Upper lobe of right lung (tissue), 1 donor: ENCODE measurements around the gene NUBPL. TPM values are rescaled to one million over a fixed set of nuclear protein-coding genes. Genes with fewer than 3 reads are reported as not detected.
"Not testable (repeated sequence)": the region's sequence is repeated elsewhere in the genome, so short reads cannot be mapped to it uniquely, and the experiment has no call there.

ENCODE experiments used
- ATAC-seq: fragments of 200-7000 bp; cut with Tn5 transposase; one replicate; pipeline ENCODE4 v1.9.1; 2020; ENCODE audit warnings: mild to moderate bottlenecking, moderate library complexity
- DNase-seq: peaks from one replicate; pipeline ENCODE4 v3.0.0-alpha.2; 2020
- H3K27ac ChIP-seq: fragments of 200-600 bp; one replicate; pipeline ENCODE4 v1.8.0; 2022
- H3K27me3 ChIP-seq: fragments of 200-600 bp; one replicate; pipeline ENCODE4 v1.8.0; 2022; ENCODE audit warnings: mild to moderate bottlenecking
- H3K36me3 ChIP-seq: fragments of 200-600 bp; one replicate; pipeline ENCODE4 v1.8.0; 2022
- H3K4me1 ChIP-seq: fragments of 200-600 bp; one replicate; pipeline ENCODE4 v1.8.0; 2022
- H3K4me3 ChIP-seq: fragments of 200-600 bp; one replicate; pipeline ENCODE4 v1.8.0; 2022; ENCODE audit warnings: mild to moderate bottlenecking
- H3K9me3 ChIP-seq: fragments of 200-600 bp; one replicate; pipeline ENCODE4 v1.8.0; 2022
- CTCF ChIP-seq: fragments of 200-600 bp; IDR thresholded peaks from one replicate; pipeline ENCODE4 v1.8.0; 2022; ENCODE audit warnings: antibody characterized with exemption
- intact Hi-C: fragments of 100-400 bp; cut with DNase I; formaldehyde crosslinking; loops from one replicate; pipeline ENCODE4 v1.11.0; 2022
- total RNA-seq: library from RNA; stranded (reverse); fragmentation: NEBNext Ultra II Directional; extraction: Animal tissue kit (Norgen Biotek cat#: 25700); gene quantifications from one replicate; pipeline ENCODE4 v1.2.1, GENCODE V29; 2021
- donor health status: DM: no; HTN: yes; CAD: no; lungs with severe emphysema.

Gene NUBPL
- total RNA-seq, 1 donor from 2014 or later: 12.1 TPM

- H3K27ac ChIP-seq: no peak overlapping the region
- H3K36me3 ChIP-seq: no peaks in the 10 kb centered on the region
- no peaks in the 10 kb centered on the region for H3K9me3 ChIP-seq
- H3K27me3 ChIP-seq: no peaks in the 10 kb centered on the region
- intact Hi-C loops: no loop called here
- no peak overlapping the region for H3K4me3 ChIP-seq
- ATAC-seq (no peak), DNase-seq (no peak)
- H3K4me1 ChIP-seq: no peaks in the 10 kb centered on the region
- no peak for TF ChIP-seq CTCF
These were observed 325.1 kb downstream of the NUBPL start for GRCh38 chr14:31886156-31886835.

GRCh38 chr14:31887929-31888580 is 326.9 kb downstream of the NUBPL start:
- DNase-seq: no peak
- Histone ChIP-seq H3K4me3 (no peak overlapping the region), H3K27me3 (no peaks in the 10 kb centered on the region), H3K9me3 (no peaks in the 10 kb centered on the region), H3K36me3 (no peaks in the 10 kb centered on the region), H3K27ac (no peak overlapping the region), H3K4me1 (peaks cover 3% of the 10 kb centered on the region)
- ATAC-seq: no peak
- TF ChIP-seq CTCF: no peak
- intact Hi-C loops: no loop called here

DNA sequence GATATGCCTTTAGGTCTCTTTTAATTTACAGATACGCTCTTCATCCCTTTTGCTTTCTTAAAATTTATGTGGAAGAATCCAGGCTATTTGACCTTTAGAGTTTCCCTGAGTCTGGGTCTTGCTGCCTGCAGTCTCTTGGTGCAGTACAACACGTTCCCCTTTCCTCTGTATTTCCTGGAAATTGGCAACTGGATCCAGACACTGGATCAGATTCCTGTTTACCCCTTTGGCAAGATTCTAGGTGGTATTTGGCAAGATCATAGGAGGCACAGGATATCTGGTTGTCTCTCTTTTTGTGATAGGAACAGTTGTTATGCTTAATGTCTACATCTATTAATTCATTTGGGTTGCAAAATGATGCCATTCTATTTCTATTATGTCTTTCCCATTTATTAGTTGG is 328.1 kb downstream of the NUBPL start:
- Histone ChIP-seq H3K4me3 (no peak overlapping the region), H3K27me3 (no peaks in the 10 kb centered on the region), H3K36me3 (no peaks in the 10 kb centered on the region), H3K4me1 (peaks cover 10% of the 10 kb centered on the region), H3K9me3 (no peaks in the 10 kb centered on the region), H3K27ac (no peak overlapping the region)
- ATAC-seq (no peak), DNase-seq (no peak)
- intact Hi-C loops: no loop called here
- TF ChIP-seq CTCF: no peak

GRCh38 chr14:31890202-31890601 is 329.0 kb downstream of the NUBPL start:
- H3K27me3 ChIP-seq, H3K4me3 ChIP-seq, ATAC-seq, H3K36me3 ChIP-seq, intact Hi-C loops, H3K9me3 ChIP-seq, H3K27ac ChIP-seq, DNase-seq: not testable (repeated sequence)
- H3K4me1 ChIP-seq: peaks cover 10% of the 10 kb centered on the region

DNA sequence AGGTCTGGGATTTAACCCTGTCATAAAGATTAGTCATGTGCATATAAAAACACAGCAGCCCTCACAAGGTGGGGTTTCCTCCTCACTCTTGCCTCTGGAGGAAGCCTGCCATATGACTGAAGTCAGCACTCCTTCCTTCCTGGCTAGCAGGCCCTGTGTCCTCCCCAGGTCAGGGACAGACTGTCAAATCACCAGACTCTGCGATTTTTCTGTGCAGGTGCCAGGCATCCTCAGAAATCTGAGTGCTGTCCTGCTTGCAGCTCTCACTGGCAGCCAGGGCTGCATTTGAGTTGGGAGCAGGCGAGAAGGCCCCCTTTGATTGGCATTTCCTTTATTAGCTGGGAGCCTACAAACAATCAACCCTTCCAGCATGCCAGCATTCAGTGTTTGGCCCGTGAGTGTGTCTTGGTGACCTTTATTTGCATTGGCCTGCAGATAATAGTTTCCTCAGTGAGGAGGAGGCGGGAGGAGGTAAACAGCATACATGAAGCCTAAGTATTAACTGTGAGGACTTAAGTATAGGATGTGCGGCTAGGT is 332.1 kb downstream of the NUBPL start:
- H3K27ac ChIP-seq: no peak overlapping the region

More for the DNA sequence above, 332.1 kb downstream of the NUBPL start:
- no peak for ATAC-seq
- Histone ChIP-seq H3K4me3 (no peak overlapping the region), H3K36me3 (no peaks in the 10 kb centered on the region), H3K9me3 (no peaks in the 10 kb centered on the region), H3K4me1 (peaks cover 10% of the 10 kb centered on the region), H3K27me3 (no peaks in the 10 kb centered on the region)
- no peak for DNase-seq
- no peak for TF ChIP-seq CTCF
- intact Hi-C loops: no loop called here
